MM.1S (cell line): ENCODE data around the gene SIX1.

ENCODE experiments used
- DNase-seq: peaks from one replicate; pipeline ENCODE4 v3.0.0-alpha.2; 2015
- H2AFZ ChIP-seq: fragments of 300-600 bp; sonication (generic); 2 replicates; pipeline ENCODE4 v1.6.0; 2016; ENCODE audit warnings: antibody characterized with exemption, low read length
- H3F3A ChIP-seq: fragments of 300-600 bp; sonication (generic); 2 replicates; pipeline ENCODE4 v1.6.1; 2016; ENCODE audit warnings: mild to moderate bottlenecking, antibody characterized with exemption, low read length, moderate library complexity, mixed read lengths; ENCODE audit not compliant: insufficient read depth
- H3K27ac ChIP-seq: fragments of 300-600 bp; sonication (generic); 2 replicates; pipeline ENCODE4 v1.5.1; 2016; ENCODE audit warnings: mild to moderate bottlenecking, low read length
- H3K27me3 ChIP-seq: fragments of 300-600 bp; sonication (generic); replicated peaks from 2 replicates; pipeline ENCODE4 v1.6.0; 2016; ENCODE audit warnings: low read length; ENCODE audit not compliant: insufficient read depth
- H3K36me3 ChIP-seq: fragments of 300-600 bp; sonication (generic); replicated peaks from 2 replicates; pipeline ENCODE4 v1.6.1; 2016; ENCODE audit warnings: mild to moderate bottlenecking, low read length, mixed read lengths; ENCODE audit not compliant: insufficient read depth
- H3K4me1 ChIP-seq: fragments of 300-600 bp; sonication (generic); 2 replicates; pipeline ENCODE4 v1.6.1; 2016; ENCODE audit warnings: low read length, mixed read lengths
- H3K4me2 ChIP-seq: fragments of 300-600 bp; sonication (generic); 2 replicates; pipeline ENCODE4 v1.6.0; 2016; ENCODE audit warnings: low read depth, low read length
- H3K4me3 ChIP-seq: fragments of 300-600 bp; sonication (generic); 2 replicates; pipeline ENCODE4 v1.5.1; 2016; ENCODE audit warnings: low read length, mixed read lengths
- H3K79me2 ChIP-seq: fragments of 300-600 bp; sonication (generic); 2 replicates; pipeline ENCODE4 v1.6.1; 2016; ENCODE audit warnings: mixed run types, low read length, mixed read lengths
- H3K9ac ChIP-seq: fragments of 300-600 bp; sonication (generic); 2 replicates; pipeline ENCODE4 v1.6.1; 2016; ENCODE audit warnings: low read length, mixed read lengths
- H3K9me2 ChIP-seq: fragments of 300-600 bp; sonication (generic); replicated peaks from 2 replicates; pipeline ENCODE4 v1.6.1; 2016; ENCODE audit warnings: mild to moderate bottlenecking, low read length, mixed read lengths; ENCODE audit not compliant: insufficient read depth
- H3K9me3 ChIP-seq: fragments of 300-600 bp; sonication (generic); replicated peaks from 2 replicates; pipeline ENCODE4 v1.6.1; 2016; ENCODE audit warnings: mild to moderate bottlenecking, low read length, mixed read lengths; ENCODE audit not compliant: insufficient read depth
- H4K20me1 ChIP-seq: fragments of 300-600 bp; sonication (generic); 2 replicates; pipeline ENCODE4 v1.6.1; 2016; ENCODE audit warnings: mild to moderate bottlenecking, low read length, moderate library complexity, mixed read lengths; ENCODE audit not compliant: insufficient read depth
- CTCF ChIP-seq: fragments of 300-600 bp; sonication (generic); IDR thresholded peaks from 2 replicates; pipeline ENCODE4 v1.5.1; 2016; ENCODE audit warnings: antibody characterized with exemption, low read length, mixed read lengths
- EZH2 ChIP-seq: fragments of 300-600 bp; sonication (generic); optimal IDR thresholded peaks from 2 replicates; pipeline ENCODE3; 2017; ENCODE audit warnings: low read depth, mild to moderate bottlenecking, antibody characterized with exemption, low read length, mixed read lengths
- EZH2phosphoT487 ChIP-seq: fragments of 300-600 bp; sonication (generic); IDR thresholded peaks from 2 replicates; pipeline ENCODE4 v1.6.1; 2018; ENCODE audit warnings: antibody characterized with exemption, low read length

The SIX1 gene

GRCh38 chr14:60658211-60658690 is 9.0 kb upstream of the SIX1 start:
- Histone ChIP-seq H3K9me2 (no peaks in the 10 kb centered on the region), H3K79me2 (no peaks in the 10 kb centered on the region), H3K9ac (no peak overlapping the region), H3K27me3 (peaks cover 2% of the 10 kb centered on the region), H3K4me1 (no peaks in the 10 kb centered on the region), H3K4me2 (peak overlapping the region; percentile 81; the same call in 1 of the 2 replicates), H3K9me3 (no peaks in the 10 kb centered on the region), H3K36me3 (no peaks in the 10 kb centered on the region), H3F3A (no peaks in the 10 kb centered on the region), H3K4me3 (no peak overlapping the region), H3K27ac (no peak overlapping the region), H2AFZ (no peak overlapping the region), H4K20me1 (no peaks in the 10 kb centered on the region)
- no peak for DNase-seq
- TF ChIP-seq EZH2 (no peak), CTCF (no peak), EZH2phosphoT487 (no peak)

GRCh38 chr14:60657456-60658210 is 8.4 kb upstream of the SIX1 start:
- no peaks in the 10 kb centered on the region for H3K36me3 ChIP-seq
- no peaks in the 10 kb centered on the region for H3K9me2 ChIP-seq
- H3F3A ChIP-seq, result no peaks in the 10 kb centered on the region
- peak overlapping the region; percentile 70 for H3K4me3 ChIP-seq
- H3K27ac ChIP-seq, result peak overlapping the region; percentile 29; the same call in 1 of the 2 replicates
- no peaks in the 10 kb centered on the region for H3K4me1 ChIP-seq
- H3K79me2 ChIP-seq, result no peaks in the 10 kb centered on the region
- H3K4me2 ChIP-seq, result peak overlapping the region; percentile 81
- H3K9ac ChIP-seq, result peak overlapping the region; percentile 60
- peaks cover 8% of the 10 kb centered on the region for H3K27me3 ChIP-seq
- no peaks in the 10 kb centered on the region for H3K9me3 ChIP-seq
- H4K20me1 ChIP-seq, result no peaks in the 10 kb centered on the region
- no peak for DNase-seq
- peak overlapping the region; percentile 87 for H2AFZ ChIP-seq
- TF ChIP-seq EZH2 (no peak), CTCF (no peak), EZH2phosphoT487 (no peak)

- H3K4me1 ChIP-seq, result no peaks in the 10 kb centered on the region
- TF ChIP-seq EZH2phosphoT487 (no peak), EZH2 (no peak), CTCF (peak; percentile 36)
- no peaks in the 10 kb centered on the region for H3K9me2 ChIP-seq
- H3K27ac ChIP-seq, result peak overlapping the region; percentile 29; the same call in 1 of the 2 replicates
- peaks cover 10% of the 10 kb centered on the region for H3K27me3 ChIP-seq
- H3K4me2 ChIP-seq, result peak overlapping the region; percentile 81
- peak overlapping the region; percentile 61 for H2AFZ ChIP-seq
- H3K4me3 ChIP-seq, result peak overlapping the region; percentile 70
- H3F3A ChIP-seq, result no peaks in the 10 kb centered on the region
- no peaks in the 10 kb centered on the region for H3K79me2 ChIP-seq
- H4K20me1 ChIP-seq, result no peaks in the 10 kb centered on the region
- H3K9ac ChIP-seq, result peak overlapping the region; percentile 60; the same call in 1 of the 2 replicates
- DNase-seq, result peak; percentile 51
- no peaks in the 10 kb centered on the region for H3K36me3 ChIP-seq
- H3K9me3 ChIP-seq, result no peaks in the 10 kb centered on the region
Measured at GRCh38 chr14:60656686-60657455, 7.6 kb upstream of the SIX1 start.
